ENCODE results near the gene MAP3K13.

GRCh38 chr3:185363662-185364203 lies 797 bp downstream of the MAP3K13 start:
- no peak for TF ChIP-seq CTCF (IDR thresholded peaks at IDR 0.05)
- TF ChIP-seq POLR2A (IDR thresholded peaks at IDR 0.05): no peak
- TF ChIP-seq EP300 (IDR thresholded peaks at IDR 0.05): no peak
- no peak for TF ChIP-seq POLR2AphosphoS5 (IDR thresholded peaks at IDR 0.05)

Measured in sigmoid colon (tissue), 4 donors.